ENCODE results near the gene SKI.

DNA sequence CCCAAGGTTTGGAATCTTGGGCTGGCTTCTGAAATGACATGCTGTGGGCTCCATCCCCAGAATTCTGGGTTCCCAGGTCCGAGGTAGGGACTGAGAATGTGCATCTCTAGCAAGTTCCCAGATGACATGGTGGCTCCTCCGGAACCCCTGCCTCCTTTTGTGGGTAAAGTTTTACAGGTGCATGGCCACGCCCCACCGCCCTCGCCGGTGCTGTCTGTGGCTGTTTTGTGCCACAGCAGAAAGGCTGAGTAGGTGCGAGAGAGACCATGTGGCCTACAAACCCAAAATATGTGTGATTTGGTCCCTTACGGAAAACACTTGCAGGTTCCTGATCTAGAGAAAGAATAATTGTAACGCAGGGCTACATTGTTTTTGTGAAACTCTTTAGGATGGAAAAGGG, 30.9 kb downstream of the SKI start:
- TF ChIP-seq, protein P1, sequence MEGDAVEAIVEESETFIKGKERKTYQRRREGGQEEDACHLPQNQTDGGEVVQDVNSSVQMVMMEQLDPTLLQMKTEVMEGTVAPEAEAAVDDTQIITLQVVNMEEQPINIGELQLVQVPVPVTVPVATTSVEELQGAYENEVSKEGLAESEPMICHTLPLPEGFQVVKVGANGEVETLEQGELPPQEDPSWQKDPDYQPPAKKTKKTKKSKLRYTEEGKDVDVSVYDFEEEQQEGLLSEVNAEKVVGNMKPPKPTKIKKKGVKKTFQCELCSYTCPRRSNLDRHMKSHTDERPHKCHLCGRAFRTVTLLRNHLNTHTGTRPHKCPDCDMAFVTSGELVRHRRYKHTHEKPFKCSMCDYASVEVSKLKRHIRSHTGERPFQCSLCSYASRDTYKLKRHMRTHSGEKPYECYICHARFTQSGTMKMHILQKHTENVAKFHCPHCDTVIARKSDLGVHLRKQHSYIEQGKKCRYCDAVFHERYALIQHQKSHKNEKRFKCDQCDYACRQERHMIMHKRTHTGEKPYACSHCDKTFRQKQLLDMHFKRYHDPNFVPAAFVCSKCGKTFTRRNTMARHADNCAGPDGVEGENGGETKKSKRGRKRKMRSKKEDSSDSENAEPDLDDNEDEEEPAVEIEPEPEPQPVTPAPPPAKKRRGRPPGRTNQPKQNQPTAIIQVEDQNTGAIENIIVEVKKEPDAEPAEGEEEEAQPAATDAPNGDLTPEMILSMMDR (IDR thresholded peaks at IDR 0.05; ENCODE audit: control extremely low read depth in 1 of 3, insufficient read depth in 1 of 3, low read depth in 1 of 3, low read length in 3 of 3), result no peak
- no peak for TF ChIP-seq CBX5 (IDR thresholded peaks at IDR 0.05; ENCODE audit: low read depth, low read length)
- TF ChIP-seq, protein P2, sequence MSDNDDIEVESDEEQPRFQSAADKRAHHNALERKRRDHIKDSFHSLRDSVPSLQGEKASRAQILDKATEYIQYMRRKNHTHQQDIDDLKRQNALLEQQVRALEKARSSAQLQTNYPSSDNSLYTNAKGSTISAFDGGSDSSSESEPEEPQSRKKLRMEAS (IDR thresholded peaks at IDR 0.05), result no peak

All from H1 (cell line).